ENCODE measurements around the gene PTPRD.

PTPRD gene

DNA sequence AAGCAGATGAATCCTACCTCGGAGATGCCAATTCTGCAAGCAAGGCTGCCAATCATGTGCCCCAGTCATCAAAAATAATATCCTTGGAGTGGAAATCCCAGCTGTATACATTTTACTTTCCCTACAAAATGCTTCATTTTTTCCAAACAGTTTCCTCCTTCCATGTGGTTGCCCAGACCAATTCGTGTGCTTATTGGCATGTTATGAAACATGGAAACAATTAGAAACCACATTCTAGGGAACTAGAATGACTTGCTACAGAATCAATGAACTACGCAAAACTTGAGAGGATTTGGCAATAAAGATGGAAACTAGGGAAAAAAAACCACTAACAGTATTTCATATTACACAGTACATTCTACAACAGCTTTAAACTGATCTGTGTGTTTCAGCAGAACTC, 2228.7 kb downstream of the PTPRD start:
- POLR2A ChIA-PET, result no interaction called here
- H3K4me3 ChIP-seq (ENCODE audit: low read depth, low read length), result no peak overlapping the region
- DNase-seq (ENCODE audit: low read depth, low spot score), result no peak
- CTCF ChIA-PET, result no interaction called here
- TF ChIP-seq, protein P1, sequence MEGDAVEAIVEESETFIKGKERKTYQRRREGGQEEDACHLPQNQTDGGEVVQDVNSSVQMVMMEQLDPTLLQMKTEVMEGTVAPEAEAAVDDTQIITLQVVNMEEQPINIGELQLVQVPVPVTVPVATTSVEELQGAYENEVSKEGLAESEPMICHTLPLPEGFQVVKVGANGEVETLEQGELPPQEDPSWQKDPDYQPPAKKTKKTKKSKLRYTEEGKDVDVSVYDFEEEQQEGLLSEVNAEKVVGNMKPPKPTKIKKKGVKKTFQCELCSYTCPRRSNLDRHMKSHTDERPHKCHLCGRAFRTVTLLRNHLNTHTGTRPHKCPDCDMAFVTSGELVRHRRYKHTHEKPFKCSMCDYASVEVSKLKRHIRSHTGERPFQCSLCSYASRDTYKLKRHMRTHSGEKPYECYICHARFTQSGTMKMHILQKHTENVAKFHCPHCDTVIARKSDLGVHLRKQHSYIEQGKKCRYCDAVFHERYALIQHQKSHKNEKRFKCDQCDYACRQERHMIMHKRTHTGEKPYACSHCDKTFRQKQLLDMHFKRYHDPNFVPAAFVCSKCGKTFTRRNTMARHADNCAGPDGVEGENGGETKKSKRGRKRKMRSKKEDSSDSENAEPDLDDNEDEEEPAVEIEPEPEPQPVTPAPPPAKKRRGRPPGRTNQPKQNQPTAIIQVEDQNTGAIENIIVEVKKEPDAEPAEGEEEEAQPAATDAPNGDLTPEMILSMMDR (IDR thresholded peaks at IDR 0.05; ENCODE audit: insufficient read depth, low read length, missing control alignments), result no peak

DNA sequence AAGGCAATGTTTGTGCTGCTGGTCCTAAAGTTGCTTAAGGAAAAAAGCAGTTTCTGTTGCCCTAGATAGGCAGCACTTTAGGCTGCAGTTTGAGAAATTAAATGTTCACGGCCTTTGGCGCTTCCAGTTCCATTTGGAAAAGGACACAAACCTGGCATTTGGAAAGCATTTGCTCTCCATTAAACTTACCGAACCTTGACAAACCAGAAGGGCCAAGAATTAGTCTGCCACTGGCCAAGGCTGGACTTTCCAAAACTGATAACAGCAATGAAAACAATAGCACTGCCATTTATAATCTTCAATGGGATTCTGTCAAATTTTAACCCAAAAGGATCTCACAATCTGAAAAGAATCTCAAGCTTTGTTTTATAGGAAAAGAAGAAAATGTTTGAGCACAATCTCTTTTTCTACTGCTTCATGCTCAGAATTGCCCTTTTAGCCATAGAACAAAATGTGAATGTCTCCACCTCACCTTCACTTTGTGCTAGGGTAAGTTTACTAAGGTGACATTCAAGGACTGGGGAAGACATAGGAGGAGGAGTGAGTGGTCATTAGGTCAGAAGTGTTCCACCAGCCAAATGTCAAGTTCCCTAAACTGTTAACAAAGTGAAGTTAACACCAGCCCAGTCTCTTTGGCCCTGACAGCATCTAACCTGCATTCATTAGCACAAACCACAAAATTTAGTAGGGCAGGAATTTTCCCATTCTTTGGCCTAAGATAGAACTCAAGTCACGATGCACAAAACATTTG, 2229.8 kb downstream of the PTPRD start:
- TF ChIP-seq, protein P1 (IDR thresholded peaks at IDR 0.05; ENCODE audit: insufficient read depth, low read length, missing control alignments), result no peak
- no peak overlapping the region for H3K4me3 ChIP-seq (ENCODE audit: low read depth, low read length)
- ChIA-PET CTCF (no interaction called here), POLR2A (no interaction called here)
- DNase-seq (ENCODE audit: low read depth, low spot score), result no peak

DNA sequence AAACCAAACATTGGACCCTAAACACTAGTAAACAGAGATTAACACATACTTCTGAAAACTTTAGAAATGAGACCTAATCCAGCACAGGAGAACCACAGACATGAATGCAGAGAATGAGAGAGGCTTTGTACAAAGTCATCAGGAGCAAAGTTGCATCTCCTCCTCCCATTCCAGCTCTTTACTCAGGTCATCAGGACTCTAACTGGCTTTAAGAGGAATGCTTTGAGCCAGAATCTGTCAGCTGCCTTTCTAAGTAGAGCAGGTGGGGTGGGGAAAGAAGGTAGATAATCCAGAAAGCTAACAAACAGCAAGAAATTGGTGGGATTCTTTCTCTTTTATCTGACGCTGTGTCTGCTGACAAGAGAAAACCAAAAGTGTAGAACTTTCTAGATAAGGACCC, 2230.5 kb downstream of the PTPRD start:
- ChIA-PET POLR2A (no interaction called here), CTCF (no interaction called here)
- TF ChIP-seq, protein P1 (IDR thresholded peaks at IDR 0.05; ENCODE audit: insufficient read depth, low read length, missing control alignments), result no peak
- DNase-seq (ENCODE audit: low read depth, low spot score), result no peak
- no peak overlapping the region for H3K4me3 ChIP-seq (ENCODE audit: low read depth, low read length)

DNA sequence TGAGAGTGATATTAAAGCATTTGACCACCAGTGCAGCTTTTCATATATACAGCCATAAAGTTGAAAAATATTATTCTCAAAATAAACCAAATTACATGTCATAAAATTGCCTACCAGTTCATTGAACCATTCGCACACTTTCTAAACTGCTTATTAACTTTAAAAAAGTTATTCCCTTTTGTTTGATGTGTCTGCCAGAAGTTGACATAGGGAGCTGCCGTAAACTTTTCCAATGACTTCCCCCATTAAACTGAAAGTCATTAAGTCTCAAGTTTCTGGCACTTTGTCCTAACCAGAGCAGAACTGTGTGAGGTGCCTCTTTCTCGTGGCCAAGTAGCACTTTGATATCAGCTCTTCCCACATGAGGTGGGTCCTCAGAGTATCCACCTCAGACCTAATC, 2231.2 kb downstream of the PTPRD start:
- POLR2A ChIA-PET, result no interaction called here
- TF ChIP-seq, protein P1 (IDR thresholded peaks at IDR 0.05; ENCODE audit: insufficient read depth, low read length, missing control alignments), result no peak
- CTCF ChIA-PET, result no interaction called here
- H3K4me3 ChIP-seq (ENCODE audit: low read depth, low read length), result no peak overlapping the region
- DNase-seq (ENCODE audit: low read depth, low spot score), result no peak

DNA sequence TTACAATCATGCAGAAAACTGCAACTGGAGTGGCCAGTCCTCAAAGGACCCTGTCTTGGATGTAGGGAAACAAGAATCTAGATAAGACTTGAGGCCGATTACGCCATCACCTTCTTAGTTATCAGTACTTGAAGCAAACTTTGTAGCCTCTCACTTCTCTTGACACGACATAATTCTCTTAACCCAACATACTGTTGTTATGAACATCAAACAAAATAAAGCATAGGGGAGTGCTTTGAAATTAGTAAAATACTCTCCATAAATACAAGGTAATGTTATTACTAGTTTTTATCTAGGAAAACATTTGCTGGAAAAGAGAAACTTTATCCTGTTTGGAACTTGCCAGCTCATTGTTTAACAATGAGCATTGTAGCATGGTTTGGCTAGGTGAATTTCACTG, 2238.3 kb downstream of the PTPRD start:
- ChIA-PET POLR2A (no interaction called here), CTCF (no interaction called here)
- H3K4me3 ChIP-seq (ENCODE audit: low read depth, low read length), result no peak overlapping the region
- DNase-seq (ENCODE audit: low read depth, low spot score), result no peak
- TF ChIP-seq, protein P1 (IDR thresholded peaks at IDR 0.05; ENCODE audit: insufficient read depth, low read length, missing control alignments), result no peak

DNA sequence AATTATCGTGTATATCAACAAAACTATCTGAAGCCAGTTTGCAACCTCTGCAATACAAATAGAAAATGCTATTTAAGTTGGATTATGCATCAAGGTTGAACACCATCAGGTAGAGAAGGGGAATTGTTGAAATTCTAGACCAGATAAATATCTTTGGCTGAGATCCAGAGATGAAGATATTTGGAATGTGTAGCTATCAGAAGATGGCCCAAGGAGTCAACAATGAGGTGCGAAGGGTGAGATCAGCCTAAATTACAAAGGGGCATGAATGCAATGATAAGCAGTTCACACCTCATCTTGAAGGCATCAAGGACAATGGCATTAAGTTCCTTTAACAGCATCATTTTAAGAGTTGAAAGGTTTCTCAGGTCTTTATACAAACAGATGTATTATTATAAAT, 2241.1 kb downstream of the PTPRD start:
- DNase-seq (ENCODE audit: low read depth, low spot score), result no peak
- ChIA-PET POLR2A (no interaction called here), CTCF (no interaction called here)
- no peak overlapping the region for H3K4me3 ChIP-seq (ENCODE audit: low read depth, low read length)
- TF ChIP-seq, protein P1 (IDR thresholded peaks at IDR 0.05; ENCODE audit: insufficient read depth, low read length, missing control alignments), result no peak

Measured in AG04449 (cell line).